Stimulated activated memory B cell treated with anti-CD40 and anti-IgM and Interleukin-4, amounts not matched to agents 10 μg/mL and 1 μg/mL and 100 μg/mL, for 72 hours (primary cell): Measurements from ENCODE around the gene PSORS1C2.
"Not testable (repeated sequence)": the region's sequence is repeated elsewhere in the genome, so short reads cannot be mapped to it uniquely, and the experiment has no call there.

Experiments used
- ATAC-seq: fragments of 150-1000 bp; cut with Tn5 transposase; 2 replicates; pipeline ENCODE4 v1.10.0; 2021
- H3K27ac Mint-ChIP-seq: one replicate; pipeline ENCODE4 v1.8.0; 2022; ENCODE audit warnings: mild to moderate bottlenecking, mixed read lengths
- H3K27me3 Mint-ChIP-seq: one replicate; pipeline ENCODE4 v1.8.0; 2022; ENCODE audit warnings: mixed read lengths
- H3K36me3 Mint-ChIP-seq: one replicate; pipeline ENCODE4 v1.8.0; 2022; ENCODE audit warnings: mixed read lengths
- H3K4me1 Mint-ChIP-seq: one replicate; pipeline ENCODE4 v1.8.0; 2022; ENCODE audit warnings: mixed read lengths
- H3K4me3 Mint-ChIP-seq: one replicate; pipeline ENCODE4 v1.8.0; 2022; ENCODE audit warnings: mild to moderate bottlenecking, moderate library complexity, mixed read lengths
- H3K9me3 Mint-ChIP-seq: one replicate; pipeline ENCODE4 v1.8.0; 2022; ENCODE audit warnings: mixed read lengths

The PSORS1C2 gene

GRCh38 chr6:31138982-31139381 lies at the start of gene PSORS1C2:
Gene PSORS1C2 (minus strand): TSS chr6:31139066. CDS start chr6:31139026, 40 bp downstream.
- Mint-ChIP-seq H3K4me1 (peaks cover 11% of the 10 kb centered on the region), H3K36me3 (peaks cover 6% of the 10 kb centered on the region), H3K27ac (peak within 1 kb of the TSS; percentile 68), H3K4me3 (peak within 1 kb of the TSS; percentile 13), H3K27me3 (no peaks in the 10 kb centered on the region), H3K9me3 (no peaks in the 10 kb centered on the region)
- ATAC-seq = no peak

GRCh38 chr6:31187780-31188194 lies 48.9 kb upstream of the PSORS1C2 start:
- Mint-ChIP-seq H3K36me3 (no peaks in the 10 kb centered on the region), H3K27me3 (no peaks in the 10 kb centered on the region), H3K4me1 (peaks cover 32% of the 10 kb centered on the region), H3K27ac (no peak overlapping the region), H3K4me3 (no peak overlapping the region), H3K9me3 (no peaks in the 10 kb centered on the region)
- no peak for ATAC-seq

GRCh38 chr6:31186052-31186734 lies 47.3 kb upstream of the PSORS1C2 start:
- Mint-ChIP-seq H3K4me1 (peaks cover 25% of the 10 kb centered on the region), H3K27ac (peak overlapping the region; percentile 91), H3K4me3 (no peak overlapping the region), H3K9me3 (no peaks in the 10 kb centered on the region), H3K27me3 (no peaks in the 10 kb centered on the region), H3K36me3 (no peaks in the 10 kb centered on the region)
- no peak for ATAC-seq

GRCh38 chr6:31185695-31186051 lies 46.8 kb upstream of the PSORS1C2 start:
- peak overlapping the region; percentile 91 for H3K27ac Mint-ChIP-seq
- ATAC-seq, H3K9me3 Mint-ChIP-seq: not testable (repeated sequence)

GRCh38 chr6:31183859-31184258 lies 45.0 kb upstream of the PSORS1C2 start:
- not testable (repeated sequence) for H3K27ac Mint-ChIP-seq, H3K4me3 Mint-ChIP-seq, H3K9me3 Mint-ChIP-seq, H3K27me3 Mint-ChIP-seq, H3K36me3 Mint-ChIP-seq, ATAC-seq
- H3K4me1 Mint-ChIP-seq = peaks cover 32% of the 10 kb centered on the region

More at GRCh38 chr6:31185695-31186051, 46.8 kb upstream of the PSORS1C2 start:
- not testable (repeated sequence) for H3K27me3 Mint-ChIP-seq, H3K36me3 Mint-ChIP-seq
- Mint-ChIP-seq H3K4me1 (peaks cover 23% of the 10 kb centered on the region), H3K4me3 (peak overlapping the region; percentile 16)

GRCh38 chr6:31183287-31183686 lies 44.4 kb upstream of the PSORS1C2 start:
- ATAC-seq, H3K27me3 Mint-ChIP-seq, H3K27ac Mint-ChIP-seq, H3K36me3 Mint-ChIP-seq, H3K4me3 Mint-ChIP-seq, H3K9me3 Mint-ChIP-seq: not testable (repeated sequence)
- peaks cover 37% of the 10 kb centered on the region for H3K4me1 Mint-ChIP-seq

GRCh38 chr6:31180500-31180899 lies 41.6 kb upstream of the PSORS1C2 start:
- H3K27me3 Mint-ChIP-seq = no peaks in the 10 kb centered on the region
- H3K9me3 Mint-ChIP-seq = no peaks in the 10 kb centered on the region
- peak overlapping the region; percentile 87 for H3K4me3 Mint-ChIP-seq
- peaks cover 23% of the 10 kb centered on the region for H3K4me1 Mint-ChIP-seq
- H3K36me3 Mint-ChIP-seq = no peaks in the 10 kb centered on the region
- ATAC-seq = peak; percentile 96
- peak overlapping the region; percentile 86 for H3K27ac Mint-ChIP-seq

- Mint-ChIP-seq H3K4me3 (peak overlapping the region; percentile 87), H3K27ac (peak overlapping the region; percentile 86), H3K4me1 (peaks cover 22% of the 10 kb centered on the region), H3K36me3 (no peaks in the 10 kb centered on the region), H3K27me3 (no peaks in the 10 kb centered on the region), H3K9me3 (no peaks in the 10 kb centered on the region)
- ATAC-seq = no peak
These were observed 41.0 kb upstream of the PSORS1C2 start for GRCh38 chr6:31179896-31180295.

- no peak overlapping the region for H3K4me3 Mint-ChIP-seq
- H3K27ac Mint-ChIP-seq = peak overlapping the region; percentile 7
- H3K27me3 Mint-ChIP-seq = no peaks in the 10 kb centered on the region
These were observed 40.1 kb upstream of the PSORS1C2 start for GRCh38 chr6:31179042-31179386.

GRCh38 chr6:31178143-31179041 lies 39.5 kb upstream of the PSORS1C2 start:
- H3K36me3 Mint-ChIP-seq = no peaks in the 10 kb centered on the region
- H3K27ac Mint-ChIP-seq = peak overlapping the region; percentile 7
- no peak overlapping the region for H3K4me3 Mint-ChIP-seq
- no peaks in the 10 kb centered on the region for H3K9me3 Mint-ChIP-seq
- H3K27me3 Mint-ChIP-seq = no peaks in the 10 kb centered on the region
- peaks cover 22% of the 10 kb centered on the region for H3K4me1 Mint-ChIP-seq
- ATAC-seq = peak; percentile 62

More at GRCh38 chr6:31179042-31179386, 40.1 kb upstream of the PSORS1C2 start:
- ATAC-seq = no peak
- no peaks in the 10 kb centered on the region for H3K9me3 Mint-ChIP-seq
- H3K36me3 Mint-ChIP-seq = no peaks in the 10 kb centered on the region
- peaks cover 22% of the 10 kb centered on the region for H3K4me1 Mint-ChIP-seq

- H3K36me3 Mint-ChIP-seq = no peaks in the 10 kb centered on the region
- no peaks in the 10 kb centered on the region for H3K27me3 Mint-ChIP-seq
- ATAC-seq = no peak
- no peak overlapping the region for H3K27ac Mint-ChIP-seq
- no peaks in the 10 kb centered on the region for H3K9me3 Mint-ChIP-seq
- H3K4me3 Mint-ChIP-seq = no peak overlapping the region
- peaks cover 22% of the 10 kb centered on the region for H3K4me1 Mint-ChIP-seq
These were observed 37.1 kb upstream of the PSORS1C2 start for GRCh38 chr6:31175971-31176370.

- Mint-ChIP-seq H3K27me3 (no peaks in the 10 kb centered on the region), H3K4me1 (peaks cover 14% of the 10 kb centered on the region), H3K4me3 (no peak overlapping the region), H3K27ac (no peak overlapping the region), H3K9me3 (no peaks in the 10 kb centered on the region), H3K36me3 (no peaks in the 10 kb centered on the region)
- no peak for ATAC-seq
These were observed 35.5 kb upstream of the PSORS1C2 start for GRCh38 chr6:31174378-31174777.

GRCh38 chr6:31173406-31173805 lies 34.5 kb upstream of the PSORS1C2 start:
- Mint-ChIP-seq H3K27me3 (no peaks in the 10 kb centered on the region), H3K9me3 (no peaks in the 10 kb centered on the region), H3K4me3 (no peak overlapping the region), H3K36me3 (no peaks in the 10 kb centered on the region), H3K27ac (no peak overlapping the region), H3K4me1 (peaks cover 5% of the 10 kb centered on the region)
- no peak for ATAC-seq

GRCh38 chr6:31172973-31173384 lies 34.1 kb upstream of the PSORS1C2 start:
- H3K4me3 Mint-ChIP-seq = no peak overlapping the region
- no peaks in the 10 kb centered on the region for H3K27me3 Mint-ChIP-seq
- H3K36me3 Mint-ChIP-seq = no peaks in the 10 kb centered on the region
- no peaks in the 10 kb centered on the region for H3K9me3 Mint-ChIP-seq
- no peak for ATAC-seq
- H3K4me1 Mint-ChIP-seq = peaks cover under 1% of the 10 kb centered on the region
- no peak overlapping the region for H3K27ac Mint-ChIP-seq

GRCh38 chr6:31171931-31172905 lies 33.4 kb upstream of the PSORS1C2 start:
- Mint-ChIP-seq H3K9me3 (no peaks in the 10 kb centered on the region), H3K27ac (no peak overlapping the region), H3K4me3 (no peak overlapping the region), H3K27me3 (no peaks in the 10 kb centered on the region), H3K36me3 (no peaks in the 10 kb centered on the region), H3K4me1 (no peaks in the 10 kb centered on the region)
- no peak for ATAC-seq
